K562 (cell line): ENCODE data around the gene FAM171A2. TPM values are rescaled to one million over a fixed set of nuclear protein-coding genes. Genes with fewer than 3 reads are reported as not detected.

Experiments
- ARNT ChIP-seq, 2 experiments: fragments of 450-650 bp; IDR thresholded peaks; 2 replicates each; pipeline ENCODE4 v1.6.1; 2016; ENCODE audit warnings: mild to moderate bottlenecking in 1 of 2
- ASH1L ChIP-seq: fragments of 450-650 bp; IDR thresholded peaks from 2 replicates; pipeline ENCODE4 v1.6.1; 2018; ENCODE audit warnings: borderline replicate concordance, mild to moderate bottlenecking, low read depth; ENCODE audit not compliant: partially characterized antibody
- CBFA2T3 ChIP-seq: fragments of 450-650 bp; IDR thresholded peaks from 2 replicates; pipeline ENCODE4 v1.6.1; 2017
- CBX8 ChIP-seq: fragments of 200-600 bp; sonication (generic); IDR thresholded peaks from 2 replicates; pipeline ENCODE4 v1.6.1; 2012; ENCODE audit warnings: borderline replicate concordance, mixed run types, low read depth, mild to moderate bottlenecking, moderate library complexity, mixed read lengths, low read length, control low read depth, inconsistent platforms; ENCODE audit not compliant: poor library complexity, severe bottlenecking; ENCODE audit errors: extremely low read depth
- FOXA1 ChIP-seq: fragments of 450-650 bp; IDR thresholded peaks from 2 replicates; pipeline ENCODE4 v1.6.1; 2016; ENCODE audit warnings: mild to moderate bottlenecking, borderline replicate concordance
- HDAC8 ChIP-seq: fragments of 450-650 bp; IDR thresholded peaks from 2 replicates; pipeline ENCODE4 v1.6.1; 2016; ENCODE audit warnings: mild to moderate bottlenecking, missing genetic modification characterization, moderate library complexity, missing compliant biosample characterization
- HNRNPH1 ChIP-seq: fragments of 200-400 bp; formaldehyde crosslinking; optimal IDR thresholded peaks from 2 replicates; pipeline ENCODE3; 2017; ENCODE audit warnings: low read depth, mild to moderate bottlenecking, low read length, moderate library complexity
- KAT2B ChIP-seq: IDR thresholded peaks from one replicate; pipeline ENCODE4 v1.6.1; 2012; ENCODE audit warnings: low read depth, mild to moderate bottlenecking, control low read depth, inconsistent platforms, low read length, moderate library complexity
- KDM4B ChIP-seq, 2 experiments: fragments of 450-650 bp in 1 of 2; sonication (generic) in 1 of 2; IDR thresholded peaks; 2 replicates each; pipeline ENCODE4 v1.6.1; 2016 to 2017; ENCODE audit warnings: borderline replicate concordance in 2 of 2, antibody characterized with exemption in 1 of 2, low read depth in 1 of 2, mild to moderate bottlenecking in 1 of 2
- KHSRP ChIP-seq: fragments of 450-650 bp; IDR thresholded peaks from 2 replicates; pipeline ENCODE4 v1.6.1; 2017
- NFE2L1 ChIP-seq: fragments of 450-650 bp; IDR thresholded peaks from 2 replicates; pipeline ENCODE4 v1.6.1; 2016; ENCODE audit warnings: missing genetic modification characterization, low read depth, mild to moderate bottlenecking, missing compliant biosample characterization, moderate library complexity, borderline replicate concordance
- POLR2A ChIP-seq: fragments of 450-650 bp; conservative IDR thresholded peaks from 2 replicates; pipeline ENCODE4 v1.6.1; 2016
- TRIM28 ChIP-seq: fragments of 450-650 bp; IDR thresholded peaks from 2 replicates; pipeline ENCODE4 v1.6.1; 2017
- ZNF197 ChIP-seq: fragments of 200-800 bp; sonication (Bioruptor generic); IDR thresholded peaks from 2 replicates; pipeline ENCODE4 v1.6.1; 2016; ENCODE audit warnings: low read depth, missing genetic modification characterization, missing compliant biosample characterization
- polyA plus RNA-seq, 8 experiments: library from polyadenylated mRNA; depleted of rRNA in 4 of 8; stranded (reverse) in 5 of 8; unstranded in 3 of 8; fragments of >200 nt; fragmentation: Nextera tagmentation in 2 of 8; fragmentation: Illumina TruSeq in 1 of 8; extraction: Ambion mirVana in 2 of 8; extraction: Trizol in 1 of 8; gene quantifications; 2 replicates each; pipeline versions ENCODE4 v1.2.1 to v1.2.3, GENCODE V29; 2011 to 2014; ENCODE audit warnings: inconsistent platforms in 1 of 8, missing spikeins in 1 of 8
- total RNA-seq, 7 experiments: library from RNA; depleted of rRNA in 6 of 7; stranded (reverse); fragments of >200 nt in 6 of 7; fragmentation: Illumina TruSeq in 2 of 7; extraction: Trizol in 2 of 7; gene quantifications; 2 replicates each; pipeline versions ENCODE4 v1.2.1 to v1.2.3, GENCODE V29; 2011 to 2021; ENCODE audit warnings: low replicate concordance in 1 of 7
- TF ChIP-seq, protein P1 (sequence below): fragments of 200-800 bp; sonication (Bioruptor generic); IDR thresholded peaks from 2 replicates; pipeline ENCODE4 v1.6.1; 2017; ENCODE audit warnings: missing genetic modification characterization, missing compliant biosample characterization
- TF ChIP-seq, protein P2 (sequence below): sonication (generic); formaldehyde crosslinking; IDR thresholded peaks from 2 replicates; pipeline ENCODE4 v1.8.1; 2023; ENCODE audit warnings: mild to moderate bottlenecking, missing genetic modification reagents

Gene FAM171A2
- total and polyA plus RNA-seq, 9 of the 15 experiments (the other 6 are each of a cell fraction or from before 2014, with no cell fraction given): 0.10 to 10.2 (median 2.0) TPM; not detected in 1

DNA sequence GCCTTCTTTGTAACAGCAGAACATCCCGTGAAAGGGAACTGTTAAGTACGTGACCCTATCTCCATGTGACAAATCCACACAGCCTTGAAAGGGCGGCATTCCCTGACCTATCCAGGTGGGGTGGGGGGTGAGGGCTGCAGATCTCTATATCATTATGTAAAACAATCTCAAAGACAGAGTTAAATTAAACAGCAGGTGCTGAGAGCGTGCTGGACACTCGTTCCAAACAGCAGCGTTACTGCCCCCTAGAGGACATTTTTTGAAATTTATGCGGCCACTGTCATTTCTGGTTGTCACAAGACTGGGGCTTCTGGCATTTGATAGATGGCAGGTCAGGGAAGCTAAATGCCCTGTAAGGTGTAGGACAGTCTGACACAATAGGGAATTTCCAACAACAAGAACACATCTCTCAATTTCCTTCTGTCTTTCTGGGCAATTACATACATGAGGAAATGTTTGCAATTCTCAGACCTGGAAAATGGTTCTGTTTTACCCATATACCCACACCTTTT, 32.3 kb downstream of the FAM171A2 start (continued):
- TF ChIP-seq HDAC8 (tag) (no peak), KHSRP (no peak), FOXA1 (no peak), ASH1L (no peak), ARNT (IDR thresholded peaks at IDR 0.05) (no peak), CBX8 (no peak), CBFA2T3 (no peak), POLR2A (no peak), HNRNPH1 (no peak), KDM4B (IDR thresholded peaks at IDR 0.05; ENCODE audit: borderline replicate concordance in 2 of 2, low read depth in 1 of 2) (no peak), ZNF197 (CRISPR knock-in tag) (no peak), TRIM28 (no peak), NFE2L1 (tag) (no peak), KAT2B (no peak)
- TF ChIP-seq, protein P1, sequence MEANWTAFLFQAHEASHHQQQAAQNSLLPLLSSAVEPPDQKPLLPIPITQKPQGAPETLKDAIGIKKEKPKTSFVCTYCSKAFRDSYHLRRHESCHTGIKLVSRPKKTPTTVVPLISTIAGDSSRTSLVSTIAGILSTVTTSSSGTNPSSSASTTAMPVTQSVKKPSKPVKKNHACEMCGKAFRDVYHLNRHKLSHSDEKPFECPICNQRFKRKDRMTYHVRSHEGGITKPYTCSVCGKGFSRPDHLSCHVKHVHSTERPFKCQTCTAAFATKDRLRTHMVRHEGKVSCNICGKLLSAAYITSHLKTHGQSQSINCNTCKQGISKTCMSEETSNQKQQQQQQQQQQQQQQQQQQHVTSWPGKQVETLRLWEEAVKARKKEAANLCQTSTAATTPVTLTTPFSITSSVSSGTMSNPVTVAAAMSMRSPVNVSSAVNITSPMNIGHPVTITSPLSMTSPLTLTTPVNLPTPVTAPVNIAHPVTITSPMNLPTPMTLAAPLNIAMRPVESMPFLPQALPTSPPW (CRISPR knock-in tag): peak; percentile 42; the same call in 1 of the 2 replicates
- TF ChIP-seq, protein P2, sequence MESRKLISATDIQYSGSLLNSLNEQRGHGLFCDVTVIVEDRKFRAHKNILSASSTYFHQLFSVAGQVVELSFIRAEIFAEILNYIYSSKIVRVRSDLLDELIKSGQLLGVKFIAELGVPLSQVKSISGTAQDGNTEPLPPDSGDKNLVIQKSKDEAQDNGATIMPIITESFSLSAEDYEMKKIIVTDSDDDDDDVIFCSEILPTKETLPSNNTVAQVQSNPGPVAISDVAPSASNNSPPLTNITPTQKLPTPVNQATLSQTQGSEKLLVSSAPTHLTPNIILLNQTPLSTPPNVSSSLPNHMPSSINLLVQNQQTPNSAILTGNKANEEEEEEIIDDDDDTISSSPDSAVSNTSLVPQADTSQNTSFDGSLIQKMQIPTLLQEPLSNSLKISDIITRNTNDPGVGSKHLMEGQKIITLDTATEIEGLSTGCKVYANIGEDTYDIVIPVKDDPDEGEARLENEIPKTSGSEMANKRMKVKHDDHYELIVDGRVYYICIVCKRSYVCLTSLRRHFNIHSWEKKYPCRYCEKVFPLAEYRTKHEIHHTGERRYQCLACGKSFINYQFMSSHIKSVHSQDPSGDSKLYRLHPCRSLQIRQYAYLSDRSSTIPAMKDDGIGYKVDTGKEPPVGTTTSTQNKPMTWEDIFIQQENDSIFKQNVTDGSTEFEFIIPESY (CRISPR knock-in tag): no peak
